Stimulated activated CD8-positive, alpha-beta memory T cell treated with anti-CD3 and anti-CD28 coated beads, Interleukin-4, amount 100 ng/mL, for 24 hours (primary cell): ENCODE data around the gene NPAS3.

Experiments
- DNase-seq: peaks from one replicate; pipeline ENCODE4 v3.0.0-alpha.2; 2020; ENCODE audit warnings: low read depth

NPAS3 gene

GRCh38 chr14:33587791-33588190 is 649.1 kb downstream of the NPAS3 start:
- no peak for DNase-seq

GRCh38 chr14:33588771-33589170 is 650.1 kb downstream of the NPAS3 start:
- DNase-seq = no peak

- DNase-seq = no peak
Measured at GRCh38 chr14:33589334-33589733, 650.7 kb downstream of the NPAS3 start.

- no peak for DNase-seq
Measured at GRCh38 chr14:33590891-33591630, 652.4 kb downstream of the NPAS3 start.

- no peak for DNase-seq
Measured at GRCh38 chr14:33592297-33592696, 653.6 kb downstream of the NPAS3 start.

- no peak for DNase-seq
Measured at GRCh38 chr14:33596211-33597080, 657.8 kb downstream of the NPAS3 start.

GRCh38 chr14:33598582-33598981 is 659.9 kb downstream of the NPAS3 start:
- DNase-seq = no peak

- DNase-seq = no peak
Measured at GRCh38 chr14:33602396-33602795, 663.7 kb downstream of the NPAS3 start.

GRCh38 chr14:33606591-33606990 is 667.9 kb downstream of the NPAS3 start:
- DNase-seq = no peak

- DNase-seq = no peak
Measured at GRCh38 chr14:33609582-33609981, 670.9 kb downstream of the NPAS3 start.

- no peak for DNase-seq
Measured at GRCh38 chr14:33610121-33610520, 671.4 kb downstream of the NPAS3 start.

- DNase-seq = no peak
Measured at GRCh38 chr14:33611405-33612196, 672.9 kb downstream of the NPAS3 start.

- DNase-seq = no peak
Measured at GRCh38 chr14:33612197-33612505, 673.5 kb downstream of the NPAS3 start.

GRCh38 chr14:33617154-33617553 is 678.5 kb downstream of the NPAS3 start:
- DNase-seq = no peak

GRCh38 chr14:33618361-33619105 is 679.9 kb downstream of the NPAS3 start:
- no peak for DNase-seq

- DNase-seq = no peak
Measured at GRCh38 chr14:33622496-33622895, 683.8 kb downstream of the NPAS3 start.

- no peak for DNase-seq
Measured at GRCh38 chr14:33629792-33630191, 691.1 kb downstream of the NPAS3 start.

- no peak for DNase-seq
Measured at GRCh38 chr14:33631021-33631420, 692.3 kb downstream of the NPAS3 start.

- no peak for DNase-seq
Measured at GRCh38 chr14:33631441-33631840, 692.8 kb downstream of the NPAS3 start.

- DNase-seq = no peak
Measured at GRCh38 chr14:33634631-33635030, 696.0 kb downstream of the NPAS3 start.

GRCh38 chr14:33636716-33637115 is 698.0 kb downstream of the NPAS3 start:
- no peak for DNase-seq

GRCh38 chr14:33642080-33642479 is 703.4 kb downstream of the NPAS3 start:
- no peak for DNase-seq
